HG03103 (cell line): ENCODE results near the gene TARS2.

ENCODE experiments used
- ATAC-seq: cut with Tn5 transposase; IDR thresholded peaks from one replicate; pipeline ENCODE4 v1.9.1; 2021; ENCODE audit warnings: low read depth; ENCODE audit not compliant: unreplicated experiment

Gene TARS2

GRCh38 chr1:150535511-150536287 is 48.5 kb downstream of the TARS2 start:
- no peak for ATAC-seq

GRCh38 chr1:150536836-150537731 is 49.9 kb downstream of the TARS2 start:
- no peak for ATAC-seq

- no peak for ATAC-seq
Measured at GRCh38 chr1:150537732-150538684, 50.8 kb downstream of the TARS2 start.

GRCh38 chr1:150543500-150544143 is 56.4 kb downstream of the TARS2 start:
- ATAC-seq: no peak

GRCh38 chr1:150544204-150544603 is 57.0 kb downstream of the TARS2 start:
- no peak for ATAC-seq

GRCh38 chr1:150545486-150546032 is 58.3 kb downstream of the TARS2 start:
- no peak for ATAC-seq

- no peak for ATAC-seq
Measured at GRCh38 chr1:150546294-150546937, 59.2 kb downstream of the TARS2 start.

GRCh38 chr1:150548324-150548631 is 61.1 kb downstream of the TARS2 start:
- no peak for ATAC-seq

- ATAC-seq: no peak
Measured at GRCh38 chr1:150548632-150549495, 61.6 kb downstream of the TARS2 start, which contains the start of gene ADAMTSL4. Gene ADAMTSL4, plus strand, starts transcription at chr1:150549408. Its CDS starts 2,881 bp downstream, at chr1:150552289.

- no peak for ATAC-seq
Measured at GRCh38 chr1:150549496-150550221, 62.4 kb downstream of the TARS2 start.

GRCh38 chr1:150550222-150551050 is 63.2 kb downstream of the TARS2 start:
- ATAC-seq: no peak

- ATAC-seq: no peak
Measured at GRCh38 chr1:150551051-150551783, 64.0 kb downstream of the TARS2 start.

GRCh38 chr1:150551784-150552127 is 64.5 kb downstream of the TARS2 start:
- no peak for ATAC-seq

- no peak for ATAC-seq
Measured at GRCh38 chr1:150552128-150552910, 65.1 kb downstream of the TARS2 start.

- no peak for ATAC-seq
Measured at GRCh38 chr1:150552911-150553289, 65.7 kb downstream of the TARS2 start.
